ENCODE measurements around the gene ABR.

DNA sequence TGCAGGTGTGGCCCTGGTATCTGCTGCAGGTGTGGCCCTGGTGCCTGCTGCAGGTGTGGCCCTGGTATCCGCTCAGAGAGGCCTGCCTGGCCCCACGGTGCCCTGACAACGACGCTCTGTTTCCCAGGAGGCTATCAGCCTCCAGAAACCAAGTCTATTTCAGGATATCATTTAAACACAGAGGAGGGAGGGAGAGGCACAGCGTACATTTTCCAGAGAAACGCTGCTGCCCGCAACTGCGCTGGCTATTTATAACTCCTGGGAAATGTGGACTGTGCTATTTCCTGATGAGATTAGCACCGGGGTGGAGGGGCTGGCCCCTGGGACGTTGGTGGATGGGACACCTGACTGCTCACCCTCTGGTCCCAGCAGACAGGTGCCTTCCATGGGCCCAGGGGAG, 160.3 kb downstream of the ABR start:
- TF ChIP-seq ZNF552 (CRISPR knock-in tag; IDR thresholded peaks at IDR 0.05; ENCODE audit: borderline replicate concordance) (no peak), ZNF484 (CRISPR knock-in tag; IDR thresholded peaks at IDR 0.05; ENCODE audit: borderline replicate concordance, low read depth) (no peak), ZNF713 (CRISPR knock-in tag; IDR thresholded peaks at IDR 0.05) (no peak), ZNF30 (CRISPR knock-in tag; IDR thresholded peaks at IDR 0.05) (no peak), GABPA (IDR thresholded peaks at IDR 0.05; ENCODE audit: low read depth, low read length) (no peak), GABPA (CRISPR knock-in tag; IDR thresholded peaks at IDR 0.05; ENCODE audit: low read depth) (no peak), POLR2A (IDR thresholded peaks at IDR 0.05; ENCODE audit: insufficient read depth in 1 of 2, low read depth in 2 of 2, low read length in 2 of 2) (no peak), MAFF (IDR thresholded peaks at IDR 0.05; ENCODE audit: low read depth, low read length) (no peak), ZNF207 (IDR thresholded peaks at IDR 0.05; ENCODE audit: borderline replicate concordance) (no peak), ZBTB7A (CRISPR knock-in tag; IDR thresholded peaks at IDR 0.05) (no peak)
- TF ChIP-seq, protein P1, sequence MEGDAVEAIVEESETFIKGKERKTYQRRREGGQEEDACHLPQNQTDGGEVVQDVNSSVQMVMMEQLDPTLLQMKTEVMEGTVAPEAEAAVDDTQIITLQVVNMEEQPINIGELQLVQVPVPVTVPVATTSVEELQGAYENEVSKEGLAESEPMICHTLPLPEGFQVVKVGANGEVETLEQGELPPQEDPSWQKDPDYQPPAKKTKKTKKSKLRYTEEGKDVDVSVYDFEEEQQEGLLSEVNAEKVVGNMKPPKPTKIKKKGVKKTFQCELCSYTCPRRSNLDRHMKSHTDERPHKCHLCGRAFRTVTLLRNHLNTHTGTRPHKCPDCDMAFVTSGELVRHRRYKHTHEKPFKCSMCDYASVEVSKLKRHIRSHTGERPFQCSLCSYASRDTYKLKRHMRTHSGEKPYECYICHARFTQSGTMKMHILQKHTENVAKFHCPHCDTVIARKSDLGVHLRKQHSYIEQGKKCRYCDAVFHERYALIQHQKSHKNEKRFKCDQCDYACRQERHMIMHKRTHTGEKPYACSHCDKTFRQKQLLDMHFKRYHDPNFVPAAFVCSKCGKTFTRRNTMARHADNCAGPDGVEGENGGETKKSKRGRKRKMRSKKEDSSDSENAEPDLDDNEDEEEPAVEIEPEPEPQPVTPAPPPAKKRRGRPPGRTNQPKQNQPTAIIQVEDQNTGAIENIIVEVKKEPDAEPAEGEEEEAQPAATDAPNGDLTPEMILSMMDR (CRISPR knock-in tag; IDR thresholded peaks at IDR 0.05) = no peak
